ENCODE data around the gene SLC35A4. TPM values are rescaled to one million over a fixed set of nuclear protein-coding genes. Genes with fewer than 3 reads are reported as not detected.

SLC35A4 gene
- total RNA-seq, 1 donor from 2014 or later, result 50.7 TPM

GRCh38 chr5:140557965-140558364 lies 6.7 kb upstream of the SLC35A4 start:
- Mint-ChIP-seq H3K9me3 (ENCODE audit: unreplicated experiment) (peaks cover 10% of the 10 kb centered on the region), H3K27me3 (ENCODE audit: unreplicated experiment) (peaks cover 5% of the 10 kb centered on the region)
- TF ChIP-seq CTCF (IDR thresholded peaks at IDR 0.05; ENCODE audit: partially characterized antibody, unreplicated experiment), result no peak

GRCh38 chr5:140558542-140558941 lies 6.1 kb upstream of the SLC35A4 start:
- H3K4me1 Mint-ChIP-seq (ENCODE audit: low read depth, unreplicated experiment), result peaks cover 19% of the 10 kb centered on the region
- no peak overlapping the region for H3K27ac Mint-ChIP-seq (ENCODE audit: unreplicated experiment)
- no peak overlapping the region for H3K4me3 Mint-ChIP-seq (ENCODE audit: unreplicated experiment)
- peaks cover 13% of the 10 kb centered on the region for H3K9me3 Mint-ChIP-seq (ENCODE audit: unreplicated experiment)
- no peak for DNase-seq
- H3K36me3 Mint-ChIP-seq (ENCODE audit: unreplicated experiment), result no peaks in the 10 kb centered on the region
- TF ChIP-seq CTCF (IDR thresholded peaks at IDR 0.05; ENCODE audit: partially characterized antibody, unreplicated experiment), result no peak
- peaks cover 8% of the 10 kb centered on the region for H3K27me3 Mint-ChIP-seq (ENCODE audit: unreplicated experiment)

More at GRCh38 chr5:140557965-140558364, 6.7 kb upstream of the SLC35A4 start:
- Mint-ChIP-seq H3K4me1 (ENCODE audit: low read depth, unreplicated experiment) (peaks cover 17% of the 10 kb centered on the region), H3K27ac (ENCODE audit: unreplicated experiment) (peak overlapping the region; percentile 97), H3K4me3 (ENCODE audit: unreplicated experiment) (peak overlapping the region; percentile 95), H3K36me3 (ENCODE audit: unreplicated experiment) (no peaks in the 10 kb centered on the region)
- DNase-seq, result no peak

- H3K4me1 Mint-ChIP-seq (ENCODE audit: low read depth, unreplicated experiment), result peaks cover 19% of the 10 kb centered on the region
- H3K27ac Mint-ChIP-seq (ENCODE audit: unreplicated experiment), result no peak overlapping the region
- H3K9me3 Mint-ChIP-seq (ENCODE audit: unreplicated experiment), result peaks cover 19% of the 10 kb centered on the region
- DNase-seq, result no peak
- no peaks in the 10 kb centered on the region for H3K36me3 Mint-ChIP-seq (ENCODE audit: unreplicated experiment)
- no peak for TF ChIP-seq CTCF (IDR thresholded peaks at IDR 0.05; ENCODE audit: partially characterized antibody, unreplicated experiment)
- H3K4me3 Mint-ChIP-seq (ENCODE audit: unreplicated experiment), result no peak overlapping the region
- H3K27me3 Mint-ChIP-seq (ENCODE audit: unreplicated experiment), result peaks cover 19% of the 10 kb centered on the region
These were observed 4.4 kb upstream of the SLC35A4 start for GRCh38 chr5:140560227-140560626.

GRCh38 chr5:140561753-140562523 lies 2.7 kb upstream of the SLC35A4 start:
- DNase-seq, result no peak
- Mint-ChIP-seq H3K9me3 (ENCODE audit: unreplicated experiment) (peaks cover 19% of the 10 kb centered on the region), H3K27me3 (ENCODE audit: unreplicated experiment) (peaks cover 19% of the 10 kb centered on the region), H3K27ac (ENCODE audit: unreplicated experiment) (no peak overlapping the region), H3K4me1 (ENCODE audit: low read depth, unreplicated experiment) (peaks cover 10% of the 10 kb centered on the region), H3K4me3 (ENCODE audit: unreplicated experiment) (no peak overlapping the region), H3K36me3 (ENCODE audit: unreplicated experiment) (no peaks in the 10 kb centered on the region)
- TF ChIP-seq CTCF (IDR thresholded peaks at IDR 0.05; ENCODE audit: partially characterized antibody, unreplicated experiment), result no peak

- Mint-ChIP-seq H3K27me3 (ENCODE audit: unreplicated experiment) (peaks cover 20% of the 10 kb centered on the region), H3K9me3 (ENCODE audit: unreplicated experiment) (peaks cover 17% of the 10 kb centered on the region), H3K27ac (ENCODE audit: unreplicated experiment) (peak overlapping the region; percentile 93), H3K4me1 (ENCODE audit: low read depth, unreplicated experiment) (peaks cover 5% of the 10 kb centered on the region), H3K4me3 (ENCODE audit: unreplicated experiment) (peak overlapping the region; percentile 95), H3K36me3 (ENCODE audit: unreplicated experiment) (no peaks in the 10 kb centered on the region)
- no peak for TF ChIP-seq CTCF (IDR thresholded peaks at IDR 0.05; ENCODE audit: partially characterized antibody, unreplicated experiment)
- no peak for DNase-seq
These were observed 1.0 kb upstream of the SLC35A4 start for GRCh38 chr5:140563596-140563995.

Measured in glutamatergic neuron (in vitro differentiated cells).